ENCODE data around the gene MB. TPM values are rescaled to one million over a fixed set of nuclear protein-coding genes. Genes with fewer than 3 reads are reported as not detected.

The MB gene
- total RNA-seq, 4 donors from 2014 or later = 4.3 to 17.8 (median 9.1) TPM

DNA sequence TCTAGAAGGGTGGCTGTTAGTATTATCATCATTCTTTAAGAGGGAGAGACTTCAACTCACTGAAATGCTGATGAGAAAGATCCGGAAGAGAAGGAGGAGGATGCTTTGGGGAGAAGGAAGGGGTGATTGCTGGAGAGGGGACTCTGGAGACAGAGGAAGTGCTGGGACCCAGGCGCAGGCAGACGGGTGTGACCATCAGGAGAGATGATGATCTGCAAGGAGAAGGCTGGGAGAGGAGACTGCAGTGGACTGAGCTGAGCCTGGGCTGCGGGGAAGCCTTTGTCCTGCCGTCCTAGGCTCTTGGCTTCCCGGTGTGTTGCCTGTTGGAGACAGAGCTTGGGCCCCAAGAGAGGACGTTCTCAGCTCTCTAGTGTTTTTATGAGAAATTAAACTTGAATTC, 53.9 kb downstream of the MB start:
- Histone ChIP-seq H3K9me3 (no peaks in the 10 kb centered on the region), H3K4me1 (peaks cover 14% of the 10 kb centered on the region), H3K27me3 (peaks cover 3% of the 10 kb centered on the region), H3K4me3 (no peak overlapping the region), H3K27ac (no peak overlapping the region), H3K36me3 (no peaks in the 10 kb centered on the region)
- DNase-seq (ENCODE audit: low spot score in 2 of 2) = no peak
- TF ChIP-seq EP300 (IDR thresholded peaks at IDR 0.05) = no peak
- TF ChIP-seq, protein P1, sequence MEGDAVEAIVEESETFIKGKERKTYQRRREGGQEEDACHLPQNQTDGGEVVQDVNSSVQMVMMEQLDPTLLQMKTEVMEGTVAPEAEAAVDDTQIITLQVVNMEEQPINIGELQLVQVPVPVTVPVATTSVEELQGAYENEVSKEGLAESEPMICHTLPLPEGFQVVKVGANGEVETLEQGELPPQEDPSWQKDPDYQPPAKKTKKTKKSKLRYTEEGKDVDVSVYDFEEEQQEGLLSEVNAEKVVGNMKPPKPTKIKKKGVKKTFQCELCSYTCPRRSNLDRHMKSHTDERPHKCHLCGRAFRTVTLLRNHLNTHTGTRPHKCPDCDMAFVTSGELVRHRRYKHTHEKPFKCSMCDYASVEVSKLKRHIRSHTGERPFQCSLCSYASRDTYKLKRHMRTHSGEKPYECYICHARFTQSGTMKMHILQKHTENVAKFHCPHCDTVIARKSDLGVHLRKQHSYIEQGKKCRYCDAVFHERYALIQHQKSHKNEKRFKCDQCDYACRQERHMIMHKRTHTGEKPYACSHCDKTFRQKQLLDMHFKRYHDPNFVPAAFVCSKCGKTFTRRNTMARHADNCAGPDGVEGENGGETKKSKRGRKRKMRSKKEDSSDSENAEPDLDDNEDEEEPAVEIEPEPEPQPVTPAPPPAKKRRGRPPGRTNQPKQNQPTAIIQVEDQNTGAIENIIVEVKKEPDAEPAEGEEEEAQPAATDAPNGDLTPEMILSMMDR (IDR thresholded peaks at IDR 0.05) = no peak
- TF ChIP-seq POLR2A (IDR thresholded peaks at IDR 0.05) = no peak
- no peak for TF ChIP-seq POLR2AphosphoS5 (IDR thresholded peaks at IDR 0.05)
- 86% methylated on average over 7 of the region's 7 CpGs for WGBS

DNA sequence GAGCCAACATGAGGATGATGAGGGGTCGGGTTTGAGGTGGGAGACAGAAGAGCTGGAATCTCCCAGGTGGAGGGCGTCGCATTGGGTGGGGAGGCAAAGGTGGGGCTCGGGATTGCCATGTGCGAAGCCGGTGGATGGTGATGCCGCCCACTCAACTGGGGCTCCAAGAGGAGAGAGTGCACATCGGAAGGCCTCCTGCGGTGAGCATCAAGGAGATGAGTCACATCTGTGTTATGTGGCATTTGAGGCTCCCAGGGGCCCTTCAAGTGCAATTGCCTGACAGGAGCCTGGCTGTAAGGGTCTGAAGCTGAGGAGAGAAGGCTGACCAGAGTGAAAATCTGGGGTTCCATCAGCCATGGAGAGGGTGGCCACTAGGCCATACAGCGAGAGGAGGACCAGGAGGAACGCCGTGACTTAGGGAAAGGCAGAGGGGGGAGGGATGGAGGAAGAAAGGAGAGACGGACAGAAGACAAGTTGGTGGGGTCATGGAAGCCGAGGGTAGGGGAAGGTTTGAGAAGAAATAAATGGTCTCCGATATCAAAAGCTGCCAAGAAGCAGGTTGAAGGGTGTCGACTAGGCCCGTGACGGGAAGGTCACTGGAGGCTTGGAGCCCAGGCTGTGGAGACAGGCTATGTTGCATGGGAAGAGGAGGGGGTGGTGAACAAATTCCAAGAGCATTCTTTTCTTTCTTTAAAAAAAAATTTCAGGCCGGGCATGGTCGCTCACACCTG, 55.2 kb downstream of the MB start:
- Histone ChIP-seq H3K27me3 (peaks cover 3% of the 10 kb centered on the region), H3K4me1 (peaks cover 14% of the 10 kb centered on the region), H3K27ac (no peak overlapping the region), H3K9me3 (no peaks in the 10 kb centered on the region), H3K4me3 (no peak overlapping the region), H3K36me3 (no peaks in the 10 kb centered on the region)
- WGBS = 90% methylated on average over 20 of the region's 20 CpGs
- TF ChIP-seq, protein P1 (IDR thresholded peaks at IDR 0.05) = no peak
- no peak for TF ChIP-seq EP300 (IDR thresholded peaks at IDR 0.05)
- TF ChIP-seq POLR2A (IDR thresholded peaks at IDR 0.05) = no peak
- no peak for TF ChIP-seq POLR2AphosphoS5 (IDR thresholded peaks at IDR 0.05)
- no peak for DNase-seq (ENCODE audit: low spot score in 2 of 2)

DNA sequence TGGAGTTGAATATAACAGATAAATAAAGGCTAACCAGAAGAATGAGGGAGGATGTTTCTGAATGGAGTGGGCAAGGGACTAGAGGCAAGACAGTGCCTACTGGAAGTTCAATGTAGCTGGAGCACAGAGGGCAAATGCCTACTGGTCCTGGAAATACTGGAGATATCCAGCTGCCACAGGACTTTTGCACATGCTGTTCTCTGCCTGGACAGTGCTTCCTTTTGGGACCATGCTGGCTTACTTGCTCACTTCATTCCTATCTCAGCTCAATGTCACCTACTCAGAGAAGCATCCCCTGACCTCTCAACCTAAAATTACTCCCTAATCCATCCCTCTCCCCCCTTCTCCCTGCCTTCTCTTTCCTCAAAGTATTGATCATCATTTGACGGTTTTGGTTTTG, 56.3 kb downstream of the MB start:
- no peak for DNase-seq (ENCODE audit: low spot score in 2 of 2)
- Histone ChIP-seq H3K27ac (no peak overlapping the region), H3K36me3 (no peaks in the 10 kb centered on the region), H3K9me3 (no peaks in the 10 kb centered on the region), H3K27me3 (peaks cover 3% of the 10 kb centered on the region), H3K4me1 (peaks cover 14% of the 10 kb centered on the region), H3K4me3 (no peak overlapping the region)
- WGBS = 83% methylated on average over 1 of the region's 1 CpG
- TF ChIP-seq, protein P1 (IDR thresholded peaks at IDR 0.05) = no peak
- TF ChIP-seq POLR2AphosphoS5 (IDR thresholded peaks at IDR 0.05) = no peak
- no peak for TF ChIP-seq POLR2A (IDR thresholded peaks at IDR 0.05)
- no peak for TF ChIP-seq EP300 (IDR thresholded peaks at IDR 0.05)

DNA sequence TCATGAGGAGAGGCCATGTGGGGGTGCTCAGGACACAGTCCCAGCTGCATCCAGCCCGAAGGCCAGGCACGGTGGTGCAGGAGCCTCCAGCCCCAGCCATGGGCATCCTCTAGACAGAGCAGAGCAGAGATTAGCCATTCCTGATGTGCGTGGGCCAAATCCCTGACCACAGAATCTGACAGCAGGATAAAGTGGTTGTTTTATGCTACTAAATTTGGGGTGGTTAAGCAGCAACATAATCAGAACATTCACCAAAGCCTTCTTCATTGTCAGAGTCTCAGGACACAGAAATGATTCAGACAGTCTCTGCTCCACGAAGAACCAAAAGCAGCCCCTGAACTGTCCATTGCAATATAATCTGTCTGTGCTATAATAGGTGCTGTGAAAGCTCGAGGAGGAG, 56.8 kb downstream of the MB start:
- peaks cover 10% of the 10 kb centered on the region for H3K4me1 ChIP-seq
- no peak for DNase-seq (ENCODE audit: low spot score in 2 of 2)
- H3K9me3 ChIP-seq = no peaks in the 10 kb centered on the region
- H3K4me3 ChIP-seq = no peak overlapping the region
- WGBS = 75% methylated on average over 5 of the region's 5 CpGs
- H3K27ac ChIP-seq = no peak overlapping the region
- peaks cover 3% of the 10 kb centered on the region for H3K27me3 ChIP-seq
- TF ChIP-seq POLR2AphosphoS5 (IDR thresholded peaks at IDR 0.05) = no peak
- no peak for TF ChIP-seq EP300 (IDR thresholded peaks at IDR 0.05)
- no peak for TF ChIP-seq POLR2A (IDR thresholded peaks at IDR 0.05)
- TF ChIP-seq, protein P1 (IDR thresholded peaks at IDR 0.05) = no peak
- no peaks in the 10 kb centered on the region for H3K36me3 ChIP-seq

DNA sequence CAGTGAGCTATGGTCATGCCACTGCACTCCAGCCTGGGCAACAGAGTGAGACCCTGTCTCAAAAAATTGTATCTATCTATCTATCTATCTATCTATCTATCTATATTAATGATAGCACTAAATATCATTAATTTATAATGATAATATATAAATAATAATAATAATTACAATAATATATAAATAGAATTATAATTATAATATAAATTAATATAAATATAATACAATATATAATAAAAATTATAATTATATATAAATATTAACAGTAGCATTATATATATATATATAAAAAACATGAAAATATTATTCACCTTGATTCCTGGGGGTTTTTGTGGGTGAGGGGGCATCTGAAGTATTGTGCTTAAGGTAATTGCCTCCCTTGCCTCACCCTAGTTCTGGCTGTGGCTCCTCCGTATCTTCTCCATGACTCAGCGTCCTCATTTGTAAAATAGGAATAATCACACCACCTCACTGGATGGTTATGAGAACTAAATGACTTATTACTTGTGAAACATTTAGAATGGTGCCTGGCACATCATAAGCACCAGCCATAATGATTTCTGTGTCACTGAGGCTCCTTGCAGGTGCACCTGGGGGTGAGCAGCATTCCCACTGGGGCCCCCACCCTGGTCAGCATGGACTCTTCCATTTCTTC, 57.6 kb downstream of the MB start:
- Histone ChIP-seq H3K27ac (no peak overlapping the region), H3K4me3 (no peak overlapping the region), H3K27me3 (peaks cover 5% of the 10 kb centered on the region), H3K9me3 (no peaks in the 10 kb centered on the region), H3K4me1 (peaks cover 1% of the 10 kb centered on the region), H3K36me3 (no peaks in the 10 kb centered on the region)
- TF ChIP-seq EP300 (IDR thresholded peaks at IDR 0.05) (no peak), POLR2AphosphoS5 (IDR thresholded peaks at IDR 0.05) (no peak), POLR2A (IDR thresholded peaks at IDR 0.05) (no peak)
- TF ChIP-seq, protein P1 (IDR thresholded peaks at IDR 0.05) = no peak
- no peak for DNase-seq (ENCODE audit: low spot score in 2 of 2)
- 67% methylated on average over 2 of the region's 2 CpGs for WGBS
